A673 (cell line): ENCODE measurements around the gene POM121L2. TPM values are rescaled to one million over a fixed set of nuclear protein-coding genes. Genes with fewer than 3 reads are reported as not detected.

Source experiments
- BruUV-seq: library from RNA; stranded (reverse); fragments of 400-500 nt; replicated peaks from 2 replicates; lab custom pipeline; 2021; lab: Mats Ljungman, UMichigan
- CTCF ChIA-PET: fragments of 300-600 bp; sonication (Branson Sonifier 250); formaldehyde crosslinking; loops from one replicate; lab custom pipeline; 2022; ENCODE audit warnings: antibody characterized with exemption; lab: Charles Lee
- POLR2A ChIA-PET: fragments of 300-600 bp; sonication (Branson Sonifier 250); formaldehyde crosslinking; loops from one replicate; lab custom pipeline; 2022; ENCODE audit warnings: antibody characterized with exemption; ENCODE audit not compliant: low non-redundant PET; lab: Charles Lee
- DNase-seq: peaks from one replicate; pipeline ENCODE4 v3.0.0-alpha.2; 2015; ENCODE audit warnings: low spot score
- H3K27ac ChIP-seq: fragments of 200-600 bp; sonication (generic); 2 replicates; pipeline ENCODE4 v1.5.1; 2016; ENCODE audit warnings: mixed run types, low read depth, mild to moderate bottlenecking, mixed read lengths, antibody characterized with exemption, low read length; ENCODE audit not compliant: poor library complexity, severe bottlenecking
- H3K27me3 ChIP-seq: fragments of 200-600 bp; sonication (generic); replicated peaks from 2 replicates; pipeline ENCODE4 v1.6.1; 2017; ENCODE audit warnings: mixed run types, low read depth, mild to moderate bottlenecking, mixed read lengths, antibody characterized with exemption, low read length; ENCODE audit not compliant: insufficient read depth, poor library complexity
- H3K36me3 ChIP-seq: fragments of 200-600 bp; sonication (generic); 2 replicates; pipeline ENCODE4 v1.6.1; 2016; ENCODE audit warnings: mixed run types, mild to moderate bottlenecking, mixed read lengths, antibody characterized with exemption, low read length; ENCODE audit not compliant: insufficient read depth, poor library complexity, severe bottlenecking
- H3K4me1 ChIP-seq: fragments of 200-600 bp; sonication (generic); 2 replicates; pipeline ENCODE4 v1.6.1; 2017; ENCODE audit warnings: mixed run types, mild to moderate bottlenecking, mixed read lengths, antibody characterized with exemption, low read length; ENCODE audit not compliant: insufficient read depth, poor library complexity, severe bottlenecking
- H3K4me3 ChIP-seq: fragments of 200-600 bp; sonication (generic); 2 replicates; pipeline ENCODE4 v1.5.1; 2016; ENCODE audit warnings: low read depth, mixed run types, mild to moderate bottlenecking, mixed read lengths, low read length; ENCODE audit not compliant: poor library complexity, severe bottlenecking
- H3K9me3 ChIP-seq: fragments of 200-600 bp; sonication (generic); 2 replicates; pipeline ENCODE4 v1.6.1; 2016; ENCODE audit warnings: mixed run types, low read depth, mild to moderate bottlenecking, mixed read lengths, antibody characterized with exemption, low read length; ENCODE audit not compliant: poor library complexity, severe bottlenecking
- CTCF ChIP-seq: fragments of 300-800, 200-600 bp; sonication (generic); conservative IDR thresholded peaks from 2 replicates; pipeline ENCODE4 v1.5.1; 2017; ENCODE audit warnings: low read depth, mild to moderate bottlenecking, antibody characterized with exemption, low read length, moderate library complexity, mixed read lengths
- EZH2 ChIP-seq: fragments of 200-600 bp; sonication (generic); IDR thresholded peaks from 2 replicates; pipeline ENCODE4 v1.6.1; 2017; ENCODE audit warnings: borderline replicate concordance, low read depth, mild to moderate bottlenecking, mixed read lengths, antibody characterized with exemption, low read length; ENCODE audit not compliant: poor library complexity, severe bottlenecking
- intact Hi-C: fragments of 100-400 bp; cut with micrococcal nuclease; formaldehyde crosslinking; loops from one replicate; pipeline ENCODE4 v1.10.0; 2022; ENCODE audit not compliant: unreplicated experiment
- total RNA-seq: library from RNA; stranded (reverse); gene quantifications from 2 replicates; pipeline ENCODE4 v1.2.3, GENCODE V29; 2021

POM121L2 gene
- total RNA-seq, 1 experiment from 2014 or later = not detected

GRCh38 chr6:27321901-27322300, 9.8 kb upstream of the POM121L2 start:
- Histone ChIP-seq H3K9me3 (no peaks in the 10 kb centered on the region), H3K4me3 (no peak overlapping the region), H3K36me3 (no peaks in the 10 kb centered on the region), H3K27me3 (peaks cover 4% of the 10 kb centered on the region), H3K27ac (no peak overlapping the region), H3K4me1 (no peaks in the 10 kb centered on the region)
- TF ChIP-seq CTCF = no peak
- no peak for TF ChIP-seq EZH2
- DNase-seq = no peak
- intact Hi-C loops = no loop called here
- ChIA-PET CTCF (no interaction called here), POLR2A (no interaction called here)
- BruUV-seq = no TSS peak

- no peaks in the 10 kb centered on the region for H3K36me3 ChIP-seq
- no TSS peak for BruUV-seq
- intact Hi-C loops = no loop called here
- ChIA-PET CTCF (no interaction called here), POLR2A (no interaction called here)
- DNase-seq = no peak
- H3K27ac ChIP-seq = no peak overlapping the region
- no peak overlapping the region for H3K4me3 ChIP-seq
- H3K4me1 ChIP-seq = no peaks in the 10 kb centered on the region
- H3K27me3 ChIP-seq = peaks cover 4% of the 10 kb centered on the region
- no peak for TF ChIP-seq EZH2
- TF ChIP-seq CTCF = no peak
- no peaks in the 10 kb centered on the region for H3K9me3 ChIP-seq
Observed at GRCh38 chr6:27321370-27321769, 9.3 kb upstream of the POM121L2 start.

GRCh38 chr6:27318973-27319372, 6.9 kb upstream of the POM121L2 start:
- intact Hi-C loops = no loop called here
- no peaks in the 10 kb centered on the region for H3K27me3 ChIP-seq
- H3K36me3 ChIP-seq = no peaks in the 10 kb centered on the region
- no peaks in the 10 kb centered on the region for H3K9me3 ChIP-seq
- no peak overlapping the region for H3K4me3 ChIP-seq
- DNase-seq = no peak
- BruUV-seq = no TSS peak
- ChIA-PET CTCF (no interaction called here), POLR2A (no interaction called here)
- no peaks in the 10 kb centered on the region for H3K4me1 ChIP-seq
- no peak overlapping the region for H3K27ac ChIP-seq
- TF ChIP-seq EZH2 = no peak
- no peak for TF ChIP-seq CTCF
